GM23248 (cell line): ENCODE results near the gene DGKE. TPM values are rescaled to one million over a fixed set of nuclear protein-coding genes. Genes with fewer than 3 reads are reported as not detected.

Source experiments
- DNase-seq: peaks from one replicate; pipeline ENCODE4 v3.0.0-alpha.2; 2015
- H2AFZ ChIP-seq: fragments of 200-600 bp; sonication (generic); 2 replicates; pipeline ENCODE4 v1.6.1; 2016; ENCODE audit warnings: antibody characterized with exemption
- H3F3A ChIP-seq: fragments of 200-600 bp; sonication (generic); 2 replicates; pipeline ENCODE4 v1.6.1; 2016; ENCODE audit warnings: mild to moderate bottlenecking, antibody characterized with exemption, mixed run types; ENCODE audit not compliant: insufficient read depth
- H3K27ac ChIP-seq: fragments of 200-600 bp; sonication (generic); 2 replicates; pipeline ENCODE4 v1.5.1; 2016; ENCODE audit warnings: mild to moderate bottlenecking
- H3K27me3 ChIP-seq: fragments of 200-600 bp; sonication (generic); replicated peaks from 2 replicates; pipeline ENCODE4 v1.6.1; 2016; ENCODE audit warnings: mild to moderate bottlenecking; ENCODE audit not compliant: insufficient read depth
- H3K36me3 ChIP-seq: fragments of 200-600 bp; sonication (generic); 2 replicates; pipeline ENCODE4 v1.6.1; 2016; ENCODE audit warnings: low read depth, mild to moderate bottlenecking
- H3K4me1 ChIP-seq: fragments of 200-600 bp; sonication (generic); 2 replicates; pipeline ENCODE4 v1.6.1; 2016; ENCODE audit warnings: mild to moderate bottlenecking; ENCODE audit not compliant: insufficient read depth
- H3K4me2 ChIP-seq: fragments of 200-600 bp; sonication (generic); one replicate; pipeline ENCODE4 v1.6.1; 2016; ENCODE audit warnings: mild to moderate bottlenecking; ENCODE audit not compliant: unreplicated experiment
- H3K4me3 ChIP-seq: fragments of 200-600 bp; sonication (generic); 2 replicates; pipeline ENCODE4 v1.5.1; 2016; ENCODE audit warnings: mild to moderate bottlenecking
- H3K79me2 ChIP-seq: fragments of 200-600 bp; sonication (generic); 2 replicates; pipeline ENCODE4 v1.6.1; 2016; ENCODE audit warnings: mild to moderate bottlenecking; ENCODE audit not compliant: insufficient read depth
- H3K9ac ChIP-seq: fragments of 200-600 bp; sonication (generic); 2 replicates; pipeline ENCODE4 v1.6.1; 2016; ENCODE audit warnings: mild to moderate bottlenecking
- H3K9me2 ChIP-seq: fragments of 200-600 bp; sonication (generic); 2 replicates; pipeline ENCODE4 v1.6.1; 2016; ENCODE audit warnings: mixed run types, mild to moderate bottlenecking, moderate library complexity; ENCODE audit not compliant: insufficient read depth
- H3K9me3 ChIP-seq: fragments of 200-600 bp; sonication (generic); one replicate; pipeline ENCODE4 v1.6.1; 2017; ENCODE audit warnings: low read depth
- H4K20me1 ChIP-seq: fragments of 200-600 bp; sonication (generic); 2 replicates; pipeline ENCODE4 v1.6.0; 2016; ENCODE audit not compliant: insufficient read depth
- EZH2 ChIP-seq: fragments of 200-600 bp; sonication (generic); IDR thresholded peaks from 2 replicates; pipeline ENCODE4 v1.6.1; 2018; ENCODE audit warnings: antibody characterized with exemption, mild to moderate bottlenecking; ENCODE audit not compliant: insufficient read depth, poor library complexity, severe bottlenecking
- EZH2phosphoT487 ChIP-seq: fragments of 200-600 bp; sonication (generic); IDR thresholded peaks from 2 replicates; pipeline ENCODE4 v1.6.1; 2018; ENCODE audit warnings: antibody characterized with exemption, moderate library complexity, mild to moderate bottlenecking, low read depth; ENCODE audit not compliant: insufficient read depth
- WGBS, 2 experiments: methylation state at CpG; one replicate each; pipeline ENCODE4 v1.1.6; 2015 to 2017; ENCODE audit warnings: low lambda C conversion rate in 2 of 2, low coverage in 1 of 2; ENCODE audit errors: missing lambda C conversion rate in 2 of 2; 5-methylcytosine and 5-hydroxymethylcytosine counted together
- in situ Hi-C: fragments of 300-500 bp; cut with MboI; formaldehyde crosslinking; loops from 2 replicates; pipeline ENCODE4 v1.15.0; 2020
- microRNA counts: library from miRNA; unstranded; fragments of <30 nt; microRNA quantifications from one replicate; lab custom pipeline; 2016
- polyA plus RNA-seq: library from polyadenylated mRNA; unstranded; fragments of >200 nt; fragmentation: Nextera tagmentation; extraction: Ambion mirVana; gene quantifications from 2 replicates; pipeline ENCODE4 v1.2.1, GENCODE V29; 2016
- small RNA-seq: library from RNA; depleted of rRNA; stranded (forward); fragments of <200 nt; gene quantifications from one replicate; pipeline ENCODE3, GENCODE V24; 2014; ENCODE audit warnings: low read depth, low replicate concordance
- total RNA-seq: library from RNA; depleted of rRNA; stranded (reverse); fragments of >200 nt; shearing (Covaris generic); gene quantifications from 2 replicates; pipeline ENCODE4 v1.2.3, GENCODE V29; 2014; rRNA removed

The DGKE gene
- total and polyA plus RNA-seq, 2 experiments from 2014 or later, result 1.9 to 2.8 TPM

DNA sequence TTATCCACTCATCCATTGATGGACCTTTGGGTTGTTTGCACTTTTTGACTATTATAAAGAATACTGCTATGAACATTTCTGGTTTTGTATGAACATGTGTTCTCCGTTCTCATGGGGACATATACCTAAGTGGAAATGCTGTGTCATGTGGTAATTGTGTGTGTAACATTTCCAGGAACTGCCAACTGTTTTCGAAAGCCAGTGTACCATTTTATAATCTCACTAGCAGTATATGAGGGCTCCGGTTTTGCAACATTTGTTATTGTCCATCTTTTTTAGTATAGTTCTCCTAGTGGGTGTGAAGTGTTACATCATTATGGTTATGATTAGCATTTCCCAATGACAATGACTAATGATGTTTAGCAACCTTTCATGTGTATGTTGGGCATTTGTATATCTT lies 85.0 kb downstream of the DGKE start:
- no peaks in the 10 kb centered on the region for H3K9me2 ChIP-seq
- H3K4me2 ChIP-seq, result no peak overlapping the region
- no peaks in the 10 kb centered on the region for H4K20me1 ChIP-seq
- in situ Hi-C loops, result no loop called here
- TF ChIP-seq EZH2, result no peak
- no peak for TF ChIP-seq EZH2phosphoT487
- H3K4me1 ChIP-seq, result peaks cover 21% of the 10 kb centered on the region
- H2AFZ ChIP-seq, result no peak overlapping the region
- no peaks in the 10 kb centered on the region for H3K36me3 ChIP-seq
- no peak overlapping the region for H3K4me3 ChIP-seq
- no peak overlapping the region for H3K9ac ChIP-seq
- peak; percentile 59 for DNase-seq
- peaks cover 4% of the 10 kb centered on the region for H3K9me3 ChIP-seq
- H3K27ac ChIP-seq, result no peak overlapping the region
- peaks cover 11% of the 10 kb centered on the region for H3K79me2 ChIP-seq
- H3K27me3 ChIP-seq, result no peaks in the 10 kb centered on the region
- 96 to 97% methylated on average over 3 of the region's 3 CpGs for WGBS, 2 experiments
- peaks cover 29% of the 10 kb centered on the region for H3F3A ChIP-seq

MicroRNAs encoded within 50 kb of the gene (microRNA counts, 767-probe panel; counts per million panel counts)
- 447 counts per million, percentile 86 among the panel's probes with 10 or more counts for microRNA hsa-miR-3614-5p (lab: Ali Mortazavi, UCI)

Small RNA genes lying within 50 kb of the gene (small RNA-seq; reads per million reads assigned to genes)
- gene AC015912.2 (not detected), gene RNU6-1158P (not detected)

Other genes starting within 250 kb of the DGKE start
- gene NOG, start 240.5 kb upstream of the DGKE start, total RNA-seq, result 6.7 TPM in 2 replicates
- gene NOG, start 240.5 kb upstream of the DGKE start, polyA plus RNA-seq, result 3.6 and 4.4 TPM in 2 replicates
- gene C17orf67, start 231 bp upstream of the DGKE start, total RNA-seq, result 1.3 TPM in 1 of 2 replicates, not detected in the other
- 1.2 TPM in 2 replicates for gene C17orf67, start 231 bp upstream of the DGKE start, polyA plus RNA-seq
- 25.7 and 27.3 TPM in 2 replicates for gene TRIM25, start 79.9 kb downstream of the DGKE start, total RNA-seq
- gene TRIM25, start 79.9 kb downstream of the DGKE start, polyA plus RNA-seq, result 22.2 and 22.8 TPM in 2 replicates
- gene COIL, start 126.9 kb downstream of the DGKE start, total RNA-seq, result 10.7 and 10.9 TPM in 2 replicates
- 9.5 and 10.5 TPM in 2 replicates for gene COIL, start 126.9 kb downstream of the DGKE start, polyA plus RNA-seq
- gene SCPEP1, start 144.0 kb downstream of the DGKE start, total RNA-seq, result 31.0 and 36.0 TPM in 2 replicates
- 40.7 and 42.0 TPM in 2 replicates for gene SCPEP1, start 144.0 kb downstream of the DGKE start, polyA plus RNA-seq